Subcutaneous adipose tissue (tissue), 4 donors: ENCODE measurements around the gene FOXK2. TPM values are rescaled to one million over a fixed set of nuclear protein-coding genes. Genes with fewer than 3 reads are reported as not detected.

Experiments
- CTCF ChIP-seq: fragments of 450-650 bp; IDR thresholded peaks from one replicate; pipeline ENCODE4 v1.5.1; 2016; ENCODE audit warnings: low read depth, mild to moderate bottlenecking, control low read depth, antibody characterized with exemption, moderate library complexity
- total RNA-seq, 4 donors: library from RNA; depleted of rRNA; stranded (reverse); fragments of >200 nt; gene quantifications; one replicate each; pipeline ENCODE4 v1.1.0, GENCODE V29; 2016

Gene FOXK2
- total RNA-seq, 4 donors from 2014 or later = 22.0 to 42.2 (median 35.0) TPM

GRCh38 chr17:82619211-82619610, 99.7 kb downstream of the FOXK2 start:
- TF ChIP-seq CTCF = no peak

DNA sequence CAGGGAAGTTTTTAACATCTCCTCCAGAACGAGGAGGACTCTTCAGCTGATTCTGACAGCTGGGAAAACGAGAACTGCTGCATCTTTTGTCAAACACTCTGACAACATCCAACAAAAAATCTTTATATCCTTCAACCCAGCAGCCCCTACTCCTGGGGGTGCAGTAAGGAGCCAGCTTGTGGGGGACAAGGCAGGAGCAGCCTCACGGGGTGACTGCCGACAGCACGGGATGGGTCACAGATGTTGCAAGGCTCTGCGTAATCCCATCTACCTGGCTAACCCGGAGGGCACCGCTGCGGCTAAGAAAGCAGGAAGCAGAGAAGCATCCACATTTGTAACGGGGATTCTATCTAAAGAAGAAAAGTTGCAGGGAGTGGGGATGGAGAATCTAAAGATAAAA, 100.1 kb downstream of the FOXK2 start:
- TF ChIP-seq CTCF = no peak

DNA sequence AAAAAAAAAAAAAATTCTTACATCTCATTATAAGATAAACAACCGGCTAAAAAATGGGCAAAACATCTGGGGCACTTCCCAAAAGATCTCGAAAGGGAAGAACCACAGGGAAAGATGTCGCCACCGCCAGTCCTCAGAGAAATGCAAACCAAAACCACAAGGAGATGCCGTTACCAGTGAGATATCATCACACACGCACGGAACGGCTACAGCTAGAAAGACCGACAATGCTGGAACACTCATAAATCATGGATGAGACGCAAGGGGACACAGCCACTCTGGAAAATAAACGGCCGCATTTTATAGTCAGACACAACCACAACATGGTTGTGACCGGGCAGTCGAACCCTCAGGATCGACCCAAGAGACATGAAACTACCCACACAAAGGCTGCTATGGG, 104.2 kb downstream of the FOXK2 start:
- no peak for TF ChIP-seq CTCF

- no peak for TF ChIP-seq CTCF
Measured at GRCh38 chr17:82627405-82627804, 107.9 kb downstream of the FOXK2 start.

GRCh38 chr17:82629748-82630147, 110.2 kb downstream of the FOXK2 start:
- no peak for TF ChIP-seq CTCF

DNA sequence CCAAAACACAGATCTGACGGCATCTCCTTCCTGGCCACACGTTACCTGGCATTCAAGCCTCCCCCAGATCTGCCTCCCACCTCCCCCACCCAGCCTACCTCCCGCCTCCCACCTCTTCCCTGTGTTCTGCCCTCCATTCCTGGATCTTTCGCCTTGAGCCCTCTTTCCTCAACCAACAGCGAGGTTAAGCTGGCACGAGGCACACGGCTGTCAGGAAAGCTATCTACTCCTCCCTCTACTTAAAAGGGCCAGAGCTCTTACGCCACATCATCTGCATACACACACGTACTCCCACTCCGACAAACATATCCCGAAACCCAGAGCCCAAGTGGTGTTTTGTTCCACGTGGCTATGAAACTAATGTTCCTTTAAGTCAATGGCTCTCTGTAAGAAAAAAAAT, 110.7 kb downstream of the FOXK2 start:
- TF ChIP-seq CTCF = no peak

DNA sequence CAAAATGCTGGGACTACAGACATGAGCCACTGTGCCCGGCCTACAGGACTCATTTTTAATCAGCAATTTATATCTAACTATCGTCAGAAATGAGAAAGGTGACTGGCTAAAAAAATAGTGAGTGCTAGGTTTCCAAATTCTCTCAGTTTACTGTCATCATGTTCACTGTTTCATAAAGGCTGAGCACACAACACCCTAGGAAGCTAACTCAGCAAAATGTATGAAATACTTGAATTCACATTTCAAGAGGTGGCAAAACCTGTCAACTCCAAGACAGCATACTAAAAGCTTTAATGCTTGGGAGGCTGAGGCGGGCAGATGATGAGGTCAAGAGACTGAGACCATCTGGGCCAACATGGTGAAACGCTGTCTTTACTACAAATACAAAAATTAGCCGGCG, 112.0 kb downstream of the FOXK2 start:
- no peak for TF ChIP-seq CTCF
